GM19463 (cell line): ENCODE measurements around the gene CHST10.

ENCODE experiments used
- ATAC-seq: cut with Tn5 transposase; IDR thresholded peaks from one replicate; pipeline ENCODE4 v1.9.1; 2021; ENCODE audit warnings: mild to moderate bottlenecking, moderate library complexity; ENCODE audit not compliant: unreplicated experiment

CHST10 gene

DNA sequence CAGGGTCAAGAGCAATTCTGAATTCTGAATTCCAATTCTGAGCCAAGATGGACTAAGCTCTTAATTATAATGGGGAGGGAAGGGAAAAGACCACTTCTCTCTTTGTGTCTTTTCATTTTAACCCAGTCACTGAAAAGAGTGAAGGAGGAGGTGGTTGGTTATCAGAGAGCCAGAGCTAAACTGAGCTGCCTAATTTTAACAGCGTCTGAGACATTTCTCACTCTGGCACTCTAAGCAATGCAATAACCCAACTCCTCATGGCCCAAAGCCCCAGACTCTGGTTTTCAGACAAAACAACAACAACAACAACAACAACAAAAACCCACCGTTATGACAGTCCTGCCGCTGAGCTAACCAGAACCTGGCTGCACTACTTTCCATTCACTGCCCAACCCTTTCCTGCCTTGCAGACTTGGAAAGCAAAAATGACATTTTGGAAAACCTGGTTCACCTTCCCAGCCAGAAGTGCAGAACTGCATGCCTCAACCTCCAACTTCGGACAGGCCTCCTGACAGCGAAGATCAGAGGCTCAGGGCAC is 1.0 kb downstream of the CHST10 start:
- ATAC-seq, result no peak

DNA sequence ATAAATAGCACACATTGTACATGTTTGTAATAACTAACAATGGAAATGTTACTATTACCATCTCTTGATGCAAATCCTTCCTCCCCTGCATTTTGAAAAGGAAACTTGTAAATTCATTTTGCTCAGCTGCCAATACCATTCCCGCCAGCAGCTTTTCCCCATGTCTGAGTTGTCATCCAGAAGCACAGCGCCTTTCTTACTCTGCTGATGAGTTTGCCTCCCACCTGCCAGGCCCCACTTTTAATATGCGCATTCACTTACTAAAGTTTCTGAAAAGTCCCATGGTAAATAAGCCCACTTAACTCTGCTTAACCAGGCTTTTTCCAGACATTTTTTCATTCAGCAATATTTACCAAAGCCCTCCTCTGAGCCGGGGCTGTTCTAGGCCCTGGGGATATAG is 3.9 kb downstream of the CHST10 start:
- ATAC-seq, result no peak

DNA sequence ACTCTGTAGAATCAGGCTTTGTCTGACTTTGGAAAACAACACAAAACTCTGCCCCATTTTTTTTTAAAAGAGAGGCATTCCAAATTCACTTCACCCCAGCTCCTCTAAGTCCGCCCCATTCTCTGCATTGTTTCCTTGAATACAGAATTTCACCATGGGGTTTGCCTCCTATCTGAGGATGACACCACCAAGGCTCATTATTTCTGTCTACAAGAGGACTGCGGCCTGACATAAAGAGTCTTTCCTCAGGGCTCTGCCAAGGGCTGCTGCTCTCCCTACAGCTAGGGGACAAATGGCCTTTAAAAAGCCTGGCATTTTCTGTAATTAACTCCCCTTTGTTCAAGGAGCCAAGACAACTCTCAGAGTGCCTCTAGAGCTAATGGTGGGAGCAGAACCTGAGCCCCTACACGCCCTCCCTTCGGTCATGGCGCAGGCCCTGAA is 4.6 kb downstream of the CHST10 start:
- no peak for ATAC-seq

DNA sequence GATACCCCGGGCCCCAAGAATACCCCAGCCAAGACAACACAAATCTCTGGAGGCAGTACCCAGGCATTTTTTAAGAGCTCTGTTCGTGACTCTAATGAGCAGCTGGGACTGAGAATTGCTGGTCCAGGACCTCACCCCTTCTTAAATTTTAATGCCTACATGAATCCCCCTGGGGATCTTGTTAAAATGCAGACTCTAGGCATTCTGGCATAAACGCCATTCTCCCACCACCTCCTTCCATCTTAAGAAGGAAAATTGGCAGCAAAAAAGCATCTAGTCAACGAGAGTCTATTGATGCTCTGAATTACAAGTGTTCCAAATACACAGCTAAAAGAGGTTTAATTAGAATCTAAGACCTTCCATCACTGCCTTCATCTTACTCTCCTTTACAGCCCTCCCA is 5.0 kb downstream of the CHST10 start:
- ATAC-seq, result no peak

DNA sequence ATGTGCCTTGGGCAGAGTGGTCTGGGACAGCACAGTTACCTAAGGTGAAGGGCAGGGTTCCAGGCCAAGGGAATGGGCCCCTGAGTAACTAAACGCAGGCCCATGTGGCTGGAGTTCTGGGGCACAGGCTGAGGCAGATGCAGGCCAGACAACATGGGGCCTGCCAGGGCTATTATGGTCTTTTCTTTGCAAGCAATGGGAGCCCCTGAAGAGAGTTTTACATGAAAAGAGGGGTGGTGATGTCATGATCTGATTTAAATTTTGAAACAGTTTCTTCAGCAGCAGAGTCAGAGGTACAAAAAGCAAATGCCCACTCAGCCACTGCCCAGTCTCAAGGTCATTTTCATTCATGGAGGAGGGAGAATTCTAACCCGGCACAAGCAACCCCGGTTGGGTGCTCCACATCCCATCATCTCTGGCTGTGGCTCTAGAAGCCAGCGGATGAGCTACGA is 5.6 kb downstream of the CHST10 start:
- no peak for ATAC-seq

DNA sequence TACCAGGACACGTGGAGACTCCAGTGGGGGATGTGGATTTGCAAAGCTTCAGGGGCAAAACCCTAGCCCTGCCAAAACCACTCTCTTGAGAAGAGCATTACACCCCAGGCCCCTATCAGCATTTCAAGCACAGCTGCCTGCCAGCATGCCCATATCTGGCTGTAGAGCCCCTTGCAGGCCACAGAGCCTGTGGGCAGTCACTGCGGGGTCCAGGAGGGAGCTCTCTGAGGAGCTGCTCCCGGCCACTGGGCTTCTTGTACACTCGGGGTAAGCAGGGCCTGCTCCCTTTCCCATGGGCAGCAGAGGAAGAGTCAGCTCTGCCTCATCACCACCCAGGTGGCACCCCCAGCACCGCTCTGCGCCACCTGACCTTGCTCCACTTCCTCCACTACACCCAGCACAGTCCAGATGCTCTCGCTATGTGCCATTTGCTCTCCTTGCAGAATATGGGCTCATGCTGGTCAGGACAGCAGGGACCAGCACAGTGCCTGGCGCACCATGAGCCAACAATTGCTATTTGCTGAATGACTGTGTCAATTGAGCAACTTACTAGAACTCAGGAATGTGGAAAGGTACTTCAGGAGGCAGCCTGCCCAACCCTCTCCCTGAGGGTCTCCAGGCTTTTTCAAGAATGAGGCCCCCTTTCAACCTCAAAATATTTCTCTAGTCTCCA is 7.4 kb downstream of the CHST10 start:
- ATAC-seq, result no peak

DNA sequence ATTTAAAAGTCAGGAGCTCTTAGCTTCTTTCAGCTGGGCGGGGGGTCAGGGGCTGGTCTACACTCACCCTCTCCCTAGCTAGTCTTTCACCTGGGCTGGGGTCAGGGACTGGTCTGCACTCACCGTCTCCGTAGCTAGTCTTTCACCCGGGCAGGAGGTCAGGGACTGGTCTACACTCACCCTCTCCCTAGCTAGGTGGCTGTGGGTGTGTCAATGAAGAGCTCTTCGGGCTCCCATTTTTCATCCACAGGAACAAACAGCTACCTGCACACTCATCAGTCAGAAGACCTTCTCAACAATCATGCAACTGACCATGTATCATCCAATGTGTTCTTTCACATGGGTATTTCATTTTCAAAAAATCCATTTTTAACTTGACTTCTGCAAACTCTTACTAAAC is 8.0 kb downstream of the CHST10 start:
- ATAC-seq, result no peak

DNA sequence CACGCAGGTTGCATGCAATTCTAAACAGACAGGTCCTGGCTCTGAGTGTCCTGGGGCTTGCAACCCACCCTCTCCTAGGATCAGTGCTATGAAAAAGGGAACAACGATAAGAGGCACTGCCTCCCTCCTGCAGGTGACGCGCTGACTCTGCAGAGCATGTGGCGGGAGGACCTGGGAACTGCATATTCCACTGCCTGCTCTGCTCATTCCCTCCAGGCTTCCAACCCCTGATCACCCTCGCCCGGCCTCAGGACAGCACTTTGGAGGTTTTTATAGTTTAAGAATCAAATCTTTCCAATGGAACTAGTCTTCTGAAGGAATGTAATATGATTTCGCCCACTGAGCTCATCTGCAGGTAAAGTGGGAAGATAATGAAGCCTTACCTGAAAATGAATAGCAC is 8.5 kb downstream of the CHST10 start:
- no peak for ATAC-seq

DNA sequence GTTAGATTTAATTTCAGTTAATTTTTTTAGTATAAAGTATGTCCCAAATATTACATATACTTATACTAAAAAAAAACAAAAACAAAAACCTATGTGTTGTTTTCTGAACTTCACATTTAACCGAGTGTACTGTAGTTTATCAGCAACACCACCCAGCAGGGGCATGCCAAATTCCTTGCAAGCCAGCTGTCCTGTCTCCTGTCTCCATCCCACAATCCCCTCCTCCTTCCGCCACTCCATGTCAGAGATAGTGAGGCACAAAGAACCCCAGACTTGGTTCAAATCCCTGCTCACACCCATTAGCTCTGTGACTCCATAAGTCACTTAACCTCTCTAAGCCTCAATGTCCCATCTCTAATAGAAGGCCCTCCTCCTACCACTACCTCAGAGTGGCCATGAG is 9.4 kb downstream of the CHST10 start:
- no peak for ATAC-seq

DNA sequence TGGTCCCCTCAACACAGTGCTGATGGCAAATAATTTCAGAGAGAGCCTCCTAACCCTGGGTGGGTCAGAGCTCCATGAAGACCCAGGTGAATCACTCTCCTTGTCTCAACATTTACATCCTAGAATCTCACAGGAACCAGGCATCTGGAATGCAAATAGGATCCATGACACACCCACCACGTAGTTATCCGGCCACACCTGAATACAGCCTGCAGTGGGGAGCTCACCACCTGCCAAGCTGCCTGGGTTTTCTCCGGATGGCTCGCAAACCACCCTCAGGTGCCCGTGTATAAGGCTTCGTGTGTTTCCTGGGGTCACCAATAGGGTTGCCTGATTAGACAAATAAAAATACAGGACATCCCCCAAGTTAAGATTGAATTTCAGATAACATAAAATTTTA is 9.9 kb downstream of the CHST10 start:
- ATAC-seq, result no peak

DNA sequence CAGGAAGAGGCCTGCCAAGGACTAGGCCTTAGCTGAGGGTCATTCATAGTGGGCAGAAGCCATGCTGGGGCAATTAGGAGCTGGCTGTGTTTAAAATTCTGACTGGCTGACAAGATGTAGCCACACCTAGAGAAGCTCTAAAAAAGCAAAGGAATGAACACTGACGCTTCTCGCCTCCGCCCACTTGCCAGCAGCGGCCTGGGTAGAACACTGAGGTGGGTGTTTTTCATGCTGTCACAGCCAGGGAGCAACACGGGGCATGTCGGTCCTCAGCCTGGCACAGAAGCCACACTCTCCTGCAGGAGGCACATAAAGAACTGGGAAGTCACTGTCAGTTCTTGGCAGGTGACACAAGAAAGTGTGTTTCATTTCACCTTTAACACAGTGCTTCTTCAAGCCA is 10.4 kb downstream of the CHST10 start:
- no peak for ATAC-seq

DNA sequence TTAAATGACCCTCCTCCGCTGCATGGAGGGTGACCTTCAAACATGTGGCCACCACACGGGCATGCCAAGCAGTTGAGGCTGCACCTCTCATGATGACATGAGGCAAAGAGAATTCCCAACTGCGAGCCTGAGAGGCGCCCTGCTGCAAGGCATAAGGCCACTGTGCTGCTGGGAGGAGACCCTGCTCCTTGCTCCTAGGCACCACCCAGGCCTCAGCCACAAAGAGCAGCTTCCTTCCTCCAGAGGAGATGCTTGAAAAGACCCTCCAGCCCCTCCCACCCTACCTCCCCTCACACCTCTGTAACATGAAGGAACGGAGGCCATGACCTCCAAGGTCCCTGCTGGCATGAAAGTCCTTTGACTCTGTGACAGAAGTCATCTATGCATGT is 11.4 kb downstream of the CHST10 start:
- no peak for ATAC-seq

DNA sequence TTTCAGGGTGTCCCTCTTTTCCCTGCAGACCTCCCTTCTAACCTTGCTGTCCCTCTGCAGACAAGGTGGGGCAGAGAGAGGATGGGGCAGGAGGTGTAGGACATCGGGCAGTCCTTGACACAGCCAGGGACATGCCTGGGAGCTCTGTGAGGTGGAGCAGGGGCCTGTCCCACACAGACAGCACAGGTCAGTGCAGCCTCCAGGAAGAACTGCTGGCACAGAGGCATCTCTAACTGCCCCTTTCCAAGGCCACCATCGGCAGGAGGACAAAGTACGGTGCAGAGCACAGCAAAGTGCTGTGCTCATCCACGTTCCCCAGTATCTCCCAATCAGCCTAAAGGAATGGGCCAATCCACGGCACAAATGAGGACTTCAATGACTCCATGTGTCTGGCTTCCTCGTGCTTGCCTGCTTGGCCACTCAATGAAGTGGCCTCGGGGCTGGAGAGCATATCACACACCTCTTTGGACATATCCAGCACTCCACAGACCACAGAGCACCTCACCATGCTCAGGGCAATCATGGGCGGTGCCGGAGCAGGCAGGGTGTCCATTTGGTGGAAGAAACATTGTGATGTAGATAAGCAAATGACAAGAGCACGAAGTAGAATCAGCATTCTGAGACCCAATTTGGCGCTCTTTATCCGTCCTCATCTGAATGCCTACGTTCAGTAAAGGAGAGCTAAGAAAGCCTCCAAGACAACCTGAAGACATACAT is 11.9 kb downstream of the CHST10 start:
- no peak for ATAC-seq

DNA sequence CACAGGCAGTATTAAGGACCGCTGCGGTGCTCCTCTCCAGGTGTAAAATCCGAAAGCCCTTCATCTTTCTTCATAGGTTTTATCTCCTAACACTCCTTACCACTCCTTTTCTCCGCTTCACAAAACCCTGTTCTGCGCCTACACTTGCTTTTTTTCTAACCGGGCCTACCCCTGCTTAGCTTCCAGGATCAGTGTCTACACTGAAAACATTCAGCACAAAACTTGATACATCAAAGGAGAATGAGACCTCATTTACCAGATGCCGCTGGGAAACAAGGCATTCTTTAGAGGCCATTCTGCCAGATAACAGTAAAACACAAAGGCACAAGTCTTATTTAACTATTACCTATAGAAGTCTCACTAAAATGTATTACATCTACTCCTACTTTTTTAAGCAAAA is 13.1 kb downstream of the CHST10 start:
- no peak for ATAC-seq

DNA sequence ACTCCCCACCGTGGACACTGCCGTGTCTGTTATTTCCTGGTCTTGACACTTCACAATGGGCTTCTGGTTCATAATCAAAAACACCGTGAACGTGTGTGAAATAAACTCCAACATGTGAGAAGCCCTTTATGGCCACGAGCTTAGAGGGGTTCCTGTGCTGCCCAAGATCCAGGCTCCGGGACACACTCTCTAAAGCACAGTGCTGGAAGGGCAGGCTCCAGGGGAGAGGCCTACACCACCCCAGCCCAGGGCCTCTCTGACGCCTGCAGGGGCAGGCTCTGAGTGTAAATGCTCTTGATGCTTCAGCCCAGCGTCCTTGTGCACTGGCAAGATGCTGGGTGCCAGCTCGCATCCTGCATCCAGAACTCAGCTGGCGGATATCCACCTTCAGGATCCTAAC is 13.7 kb downstream of the CHST10 start:
- no peak for ATAC-seq

DNA sequence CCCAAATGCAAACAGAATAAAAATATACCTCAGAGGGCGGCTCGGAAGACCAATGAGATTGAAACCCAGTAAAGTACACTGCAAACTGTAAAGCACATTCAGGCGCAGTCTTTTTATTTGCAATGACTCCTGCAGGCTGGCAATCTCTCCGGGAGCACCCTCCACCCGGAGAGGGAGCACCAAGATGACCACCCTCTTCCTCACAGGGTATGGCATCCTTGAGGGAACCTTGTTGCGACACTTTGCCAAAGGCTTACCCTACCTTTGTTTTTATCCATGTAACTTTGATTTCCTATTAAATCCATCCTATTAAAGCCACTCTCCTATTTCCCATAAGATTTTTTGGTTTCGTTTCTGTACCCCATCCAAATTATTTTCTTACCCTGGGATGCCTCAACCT is 16.2 kb downstream of the CHST10 start:
- no peak for ATAC-seq

DNA sequence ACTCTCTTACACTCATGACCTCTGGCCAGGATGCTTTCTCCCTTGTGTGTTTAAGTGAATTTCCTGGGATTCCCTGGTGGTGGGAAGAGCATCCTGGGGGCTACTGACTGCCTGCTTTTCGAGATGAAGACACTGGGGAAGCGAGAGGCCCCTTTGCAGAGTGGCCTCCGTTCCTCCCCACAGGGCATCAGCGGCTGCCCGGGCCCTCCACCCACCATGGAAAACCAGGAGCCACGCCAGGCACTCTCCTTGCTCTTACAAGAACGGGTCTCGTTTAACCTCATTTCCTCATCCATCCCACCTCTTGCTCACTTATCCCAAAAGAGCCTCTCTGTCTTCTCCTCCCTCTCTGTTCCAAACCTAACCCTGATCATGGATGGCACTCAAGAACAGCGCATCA is 17.8 kb downstream of the CHST10 start:
- no peak for ATAC-seq

DNA sequence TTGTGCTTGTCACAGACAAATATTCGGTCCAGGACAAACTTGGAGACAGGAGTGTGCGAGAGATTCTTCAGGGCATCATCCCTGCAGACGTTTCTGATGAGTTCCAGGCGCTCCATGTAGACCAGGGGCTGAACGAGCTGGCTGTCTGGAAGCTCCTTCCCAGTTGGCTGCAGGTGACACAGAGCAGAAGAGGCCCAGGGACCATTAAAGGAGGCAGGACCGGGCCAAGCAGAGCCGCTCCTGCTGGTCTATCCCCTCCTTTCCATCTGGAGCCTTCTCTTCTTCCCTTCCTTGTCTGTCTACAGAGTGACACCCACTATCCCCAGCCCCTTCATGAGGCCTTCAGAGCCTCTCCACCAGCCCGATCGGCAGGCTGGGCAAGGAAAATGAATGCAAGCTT is 19.5 kb downstream of the CHST10 start:
- no peak for ATAC-seq

DNA sequence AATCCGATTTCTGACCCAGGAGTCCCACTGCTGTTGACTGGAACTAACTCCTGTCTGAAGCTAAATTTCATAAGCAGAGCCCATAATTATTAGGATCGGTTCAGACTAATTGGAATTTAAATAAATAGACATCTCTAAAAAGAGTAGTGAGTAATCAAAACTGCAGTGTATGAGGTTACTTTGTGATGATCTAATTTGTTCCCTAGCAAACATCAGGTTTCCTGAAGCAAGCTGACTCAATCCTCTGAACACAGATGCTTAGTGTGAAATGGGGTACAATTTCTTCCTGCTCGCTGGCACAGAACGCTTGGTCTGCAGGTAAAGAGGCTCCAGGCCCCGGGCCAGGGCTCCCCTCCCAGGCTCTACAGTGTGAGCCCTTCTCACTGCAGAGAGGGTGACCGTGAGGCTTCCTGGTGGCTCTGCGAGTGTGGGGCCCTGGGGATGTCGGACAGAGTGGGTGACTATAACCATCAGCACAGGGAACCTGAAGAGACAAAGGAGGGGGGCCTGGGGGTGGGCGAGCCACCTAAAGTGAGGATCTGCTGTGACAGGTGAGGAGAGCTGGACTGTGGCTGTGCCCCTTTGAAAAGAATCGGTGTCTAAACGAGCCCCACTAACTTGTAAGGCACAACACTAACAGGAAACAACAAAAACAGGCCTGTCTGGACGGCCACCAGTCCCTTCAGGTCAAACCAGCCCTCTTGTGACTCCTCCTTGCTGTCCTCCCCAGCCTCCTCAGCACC is 20.2 kb downstream of the CHST10 start:
- ATAC-seq, result no peak

DNA sequence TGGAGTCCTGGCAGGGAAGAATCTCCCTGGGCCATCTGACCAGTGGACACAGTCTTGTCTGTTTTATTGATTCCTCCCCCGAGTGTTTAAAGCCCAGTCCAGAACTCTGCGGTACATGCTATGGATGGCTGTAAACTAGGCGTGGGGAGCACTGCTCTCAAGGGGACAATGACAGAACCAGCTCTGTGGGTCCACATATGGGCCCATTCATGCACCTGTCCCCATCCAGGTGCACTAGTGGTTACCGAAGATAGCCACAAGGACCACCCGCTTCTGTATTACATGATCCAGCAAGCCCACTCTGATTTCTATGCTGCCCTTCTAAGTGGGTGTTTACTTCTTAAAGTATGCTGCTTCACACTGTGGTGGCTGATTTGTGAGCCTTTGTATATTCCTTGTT is 21.0 kb downstream of the CHST10 start:
- no peak for ATAC-seq

DNA sequence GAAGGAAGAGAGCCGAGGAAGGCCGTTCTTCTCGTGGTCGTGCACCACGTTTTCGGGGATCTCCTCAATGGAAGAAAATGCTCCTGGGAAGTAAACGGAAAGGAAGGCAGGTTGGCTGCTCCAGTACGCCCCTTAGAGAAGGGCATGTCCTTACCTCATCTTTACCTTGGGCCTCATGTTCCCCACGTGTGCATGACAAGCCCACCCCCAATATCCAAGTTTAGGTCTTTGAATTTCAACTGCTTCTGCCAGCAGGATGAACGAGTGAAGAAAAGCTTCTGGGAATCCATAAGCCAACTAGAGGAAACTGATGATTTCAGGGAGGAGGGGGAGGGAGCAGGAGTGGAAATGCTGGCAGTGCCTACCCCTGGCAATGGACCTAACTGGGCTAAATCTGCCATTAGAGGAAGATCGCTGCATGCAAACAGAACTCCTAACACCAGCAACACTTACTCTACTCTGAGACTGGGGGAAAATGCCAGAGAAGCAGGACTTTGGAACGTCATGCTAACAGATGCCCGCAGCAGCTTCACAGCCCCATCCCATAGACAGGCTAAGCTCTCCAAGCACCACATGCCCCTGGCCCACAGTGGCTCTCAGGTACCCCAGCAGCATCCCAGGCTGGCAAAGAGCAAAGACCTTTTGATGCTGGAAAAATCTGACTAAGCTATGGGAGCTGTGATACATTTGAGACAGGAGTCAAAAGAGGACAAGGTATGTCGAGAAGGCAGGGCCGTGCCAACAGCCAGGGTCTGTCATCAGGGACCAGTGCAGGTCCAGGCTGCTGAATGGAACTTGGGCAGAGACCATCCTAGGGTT is 21.7 kb downstream of the CHST10 start:
- no peak for ATAC-seq
